NK-92 (cell line): ENCODE results near the gene PSPH.
"Not testable (repeated sequence)": the region's sequence is repeated elsewhere in the genome, so short reads cannot be mapped to it uniquely, and the experiment has no call there.

ENCODE experiments used
- DNase-seq: peaks from one replicate; lab custom pipeline; 2025; ENCODE audit not compliant: unreplicated experiment; lab: John Stamatoyannopoulos, UW

Gene PSPH

GRCh38 chr7:56063500-56063881 lies 12.2 kb upstream of the PSPH start:
- no peak for DNase-seq

GRCh38 chr7:56062382-56062781 lies 11.1 kb upstream of the PSPH start:
- DNase-seq, result no peak

GRCh38 chr7:56053993-56054392 lies 2.7 kb upstream of the PSPH start:
- DNase-seq, result no peak

DNA sequence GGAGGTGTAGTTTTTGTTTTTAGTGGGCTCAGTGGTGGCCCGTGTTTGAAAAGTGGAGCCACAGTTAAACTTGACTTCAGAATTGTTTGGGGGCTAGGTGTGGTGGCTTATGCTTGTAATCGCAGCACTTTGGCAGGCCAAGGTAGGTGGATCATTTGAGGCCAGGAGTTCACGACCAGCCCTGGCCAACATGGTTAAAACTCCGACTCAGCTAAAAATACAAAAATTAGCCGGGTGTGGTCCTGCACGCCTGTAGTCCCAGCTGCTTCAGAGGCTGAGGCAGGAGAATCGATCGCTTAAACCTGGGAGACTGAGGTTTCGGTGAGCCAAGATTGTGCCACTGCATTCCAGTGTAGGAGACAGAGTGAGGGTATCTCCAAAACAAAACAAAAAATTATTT lies 2.1 kb upstream of the PSPH start:
- no peak for DNase-seq

DNA sequence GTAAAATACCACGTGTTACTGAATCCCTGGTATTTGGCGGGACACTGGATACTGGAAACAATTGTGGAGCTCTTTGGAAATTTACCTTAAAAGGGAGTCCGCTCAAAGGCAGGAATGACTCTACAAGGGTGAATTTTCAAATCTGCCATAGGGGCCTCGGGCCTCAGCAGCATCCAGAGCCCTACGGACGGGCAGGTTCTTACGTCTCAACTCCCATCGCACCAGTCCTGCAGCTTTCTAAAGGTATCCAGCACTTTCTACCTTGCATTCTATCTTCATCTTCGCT lies 248 bp downstream of the PSPH start:
- no peak for DNase-seq

GRCh38 chr7:56048763-56049162 lies 2.5 kb downstream of the PSPH start:
- DNase-seq, result not testable (repeated sequence)

- DNase-seq, result no peak
Observed at GRCh38 chr7:56048245-56048644, 3.0 kb downstream of the PSPH start.

DNA sequence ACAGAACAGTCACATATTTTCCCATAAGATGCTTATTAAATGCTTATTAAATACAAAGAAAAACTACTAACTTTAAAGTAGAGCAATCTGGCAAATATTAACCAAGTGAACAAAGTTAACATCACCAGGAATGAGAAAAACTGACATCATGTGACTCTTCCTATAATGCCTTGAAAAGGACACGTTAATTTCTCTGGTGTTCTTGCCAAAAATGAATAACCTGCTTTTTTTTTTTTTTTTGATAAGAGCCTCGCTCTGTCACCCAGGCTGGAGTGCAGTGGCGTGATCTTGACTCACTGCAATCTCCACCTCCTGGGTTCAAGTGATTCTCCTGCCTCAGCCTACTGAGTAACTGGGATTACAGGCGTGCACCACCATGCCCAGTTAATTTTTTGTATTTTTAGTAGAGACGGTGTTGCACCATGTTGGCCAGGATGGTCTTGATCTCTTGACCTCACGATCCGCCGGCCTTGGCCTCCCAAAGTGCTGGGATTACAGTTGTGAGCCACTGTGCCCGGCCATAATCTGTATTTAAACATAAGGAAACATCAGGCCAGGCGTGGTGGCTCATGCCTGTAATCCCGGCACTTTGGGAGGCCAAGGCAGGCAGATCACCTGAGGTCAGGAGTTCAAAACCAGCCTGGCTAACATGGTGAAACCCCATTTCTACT lies 3.7 kb downstream of the PSPH start:
- not testable (repeated sequence) for DNase-seq

- no peak for DNase-seq
Observed at GRCh38 chr7:56046721-56047445, 4.4 kb downstream of the PSPH start.

DNA sequence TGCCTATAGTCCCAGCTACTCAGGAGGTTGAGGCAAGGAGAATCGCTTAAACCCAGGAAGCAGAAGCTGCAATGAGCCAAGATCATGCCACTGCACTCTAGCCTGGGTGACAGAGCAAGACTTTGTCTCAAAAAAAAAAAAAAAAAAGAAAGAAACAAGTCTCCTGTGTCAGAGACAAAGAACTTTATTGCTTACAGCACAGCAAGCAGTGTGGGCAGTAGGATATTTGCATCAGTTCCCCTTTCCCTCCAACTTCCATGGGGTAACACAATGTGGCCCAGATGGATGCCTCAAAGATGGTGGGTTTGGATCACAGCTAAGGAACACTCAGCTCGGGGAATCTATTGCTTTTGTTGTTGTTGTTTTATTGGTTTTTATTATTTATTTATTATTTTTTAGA lies 5.5 kb downstream of the PSPH start:
- DNase-seq, result not testable (repeated sequence)

- no peak for DNase-seq
Observed at GRCh38 chr7:56040730-56041129, 10.5 kb downstream of the PSPH start.

DNA sequence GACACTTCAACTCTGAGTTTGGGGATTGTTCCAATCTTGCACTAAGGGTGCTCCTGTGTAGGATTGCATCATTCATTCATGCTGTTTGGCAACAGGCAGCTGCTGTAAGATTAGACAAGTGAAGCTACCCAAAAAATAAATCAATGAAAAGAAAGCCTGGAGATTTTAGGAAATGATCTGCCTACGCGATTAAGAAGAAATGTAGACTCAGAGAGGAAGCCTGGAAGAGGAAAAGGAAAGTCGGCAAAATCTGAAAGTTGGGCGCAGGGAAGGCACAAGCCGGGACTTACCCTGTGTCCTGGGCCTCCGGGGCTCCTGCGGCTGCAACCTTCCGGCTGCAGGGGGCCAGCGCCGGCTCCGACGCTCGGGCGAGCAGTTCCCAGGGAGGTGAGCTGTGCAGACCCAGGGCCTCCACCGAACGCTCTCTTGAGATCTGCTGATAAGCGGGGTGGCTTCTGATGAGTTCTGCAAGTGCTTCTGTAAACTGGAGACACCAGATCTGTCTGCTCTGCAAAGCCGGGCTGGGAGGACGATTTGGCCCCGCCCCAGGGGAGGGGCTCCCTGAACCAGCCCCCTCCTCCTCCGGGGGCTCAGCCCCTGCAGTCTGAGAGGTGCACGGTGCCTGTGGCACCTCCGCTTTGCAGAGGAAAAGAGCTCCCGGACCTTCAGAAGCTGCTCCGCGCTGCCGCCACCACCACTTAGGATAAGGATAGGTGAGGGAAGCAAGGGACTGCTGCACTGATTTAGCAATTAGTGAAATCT lies 17.4 kb downstream of the PSPH start:
- DNase-seq, result no peak

GRCh38 chr7:56032578-56032977 lies 18.7 kb downstream of the PSPH start:
- DNase-seq, result not testable (repeated sequence)

DNA sequence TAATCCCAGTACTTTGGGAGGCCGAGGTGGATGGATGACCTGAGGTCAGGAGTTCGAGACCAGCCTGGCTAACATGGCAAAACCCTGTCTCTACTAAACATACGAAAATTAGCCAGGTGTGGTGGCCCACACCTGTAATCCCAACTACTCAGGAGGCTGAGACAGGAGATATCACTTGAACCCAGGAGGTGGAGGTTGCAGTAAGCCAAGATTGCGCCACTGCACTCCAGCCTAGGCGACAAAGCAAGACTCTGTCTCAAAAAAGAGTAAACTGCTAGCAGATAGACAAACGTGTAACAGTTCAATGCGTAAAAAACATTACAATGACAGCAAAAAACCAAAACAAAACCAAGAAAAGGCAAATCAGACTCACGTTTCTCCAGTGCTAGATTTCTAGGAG lies 19.7 kb downstream of the PSPH start:
- DNase-seq, result not testable (repeated sequence)

DNA sequence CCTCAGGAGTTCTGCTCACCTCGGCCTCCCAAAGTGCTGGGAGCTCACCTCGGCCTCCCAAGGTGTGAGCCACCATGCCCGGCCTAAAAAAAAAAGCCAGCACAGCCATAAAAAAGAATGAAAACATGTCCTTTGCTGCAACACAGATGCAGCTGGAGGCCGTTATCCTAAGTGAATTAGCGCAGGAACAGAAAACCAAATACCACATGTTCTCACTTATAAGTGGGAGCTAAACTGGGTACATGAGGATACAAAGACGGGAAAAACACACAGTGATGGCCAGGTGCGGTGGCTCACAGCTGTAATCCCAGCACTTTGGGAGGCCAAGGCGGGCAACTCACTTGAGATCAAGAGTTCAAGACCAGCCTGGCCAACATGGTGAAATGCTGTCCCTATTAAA lies 20.9 kb downstream of the PSPH start:
- DNase-seq, result no peak

GRCh38 chr7:56028942-56029630 lies 22.2 kb downstream of the PSPH start:
- DNase-seq, result no peak

DNA sequence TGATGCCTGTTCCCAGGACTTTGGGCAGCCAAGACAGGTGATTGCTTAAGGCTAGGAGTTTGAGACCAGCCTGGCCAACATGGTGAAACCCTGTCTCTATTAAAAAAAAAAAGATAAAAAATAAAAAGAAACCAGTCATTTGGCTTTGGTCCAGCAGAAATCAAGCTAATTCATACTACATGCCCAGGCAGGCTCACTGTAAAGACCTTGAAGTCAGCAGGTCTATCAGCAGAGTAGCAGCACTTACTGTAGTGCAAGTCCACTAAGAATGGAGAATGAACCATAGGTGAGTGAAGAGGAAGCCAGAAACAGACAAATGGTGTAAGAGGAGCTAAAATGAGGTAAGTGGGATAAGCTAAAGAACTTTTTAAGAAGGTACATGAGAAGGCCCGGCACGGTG lies 24.7 kb downstream of the PSPH start:
- no peak for DNase-seq

DNA sequence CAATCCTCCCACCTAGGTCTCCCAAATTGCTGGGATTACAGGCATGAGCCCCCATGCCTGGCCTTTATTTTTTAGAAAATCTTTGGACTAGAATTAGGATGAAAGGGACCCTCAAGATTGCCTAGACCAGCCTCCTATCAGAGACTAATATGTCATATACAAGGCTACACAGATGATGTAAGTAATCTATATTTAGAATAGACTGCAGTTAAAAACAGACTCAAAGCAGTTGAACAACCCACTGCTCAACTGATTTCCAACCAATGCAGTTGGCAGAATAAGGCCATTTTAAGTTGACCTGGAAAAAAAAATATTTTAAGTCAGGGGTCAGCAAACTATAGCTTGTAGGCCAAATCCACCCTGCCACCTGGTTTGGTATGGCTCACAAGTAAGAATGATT lies 27.7 kb downstream of the PSPH start:
- no peak for DNase-seq

DNA sequence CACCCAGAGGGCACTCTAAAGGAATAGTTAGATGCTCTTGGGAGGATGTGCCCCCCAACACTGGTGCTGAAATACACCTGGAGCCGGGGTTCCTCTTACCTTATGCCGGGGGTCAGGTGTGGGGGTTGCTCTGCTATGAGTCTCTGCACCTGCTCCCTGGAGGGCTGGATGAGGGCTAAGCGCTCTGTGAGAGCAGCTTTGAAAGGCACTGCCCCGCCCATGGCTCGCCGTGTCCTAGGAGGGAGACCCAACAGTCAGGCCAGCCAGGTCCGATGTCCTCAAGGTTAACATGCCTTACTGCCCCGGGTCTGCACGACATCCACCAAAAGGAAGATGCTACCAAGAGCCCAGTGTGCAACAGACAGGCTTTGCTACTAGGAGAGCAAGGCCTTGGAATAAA lies 31.7 kb downstream of the PSPH start:
- no peak for DNase-seq

DNA sequence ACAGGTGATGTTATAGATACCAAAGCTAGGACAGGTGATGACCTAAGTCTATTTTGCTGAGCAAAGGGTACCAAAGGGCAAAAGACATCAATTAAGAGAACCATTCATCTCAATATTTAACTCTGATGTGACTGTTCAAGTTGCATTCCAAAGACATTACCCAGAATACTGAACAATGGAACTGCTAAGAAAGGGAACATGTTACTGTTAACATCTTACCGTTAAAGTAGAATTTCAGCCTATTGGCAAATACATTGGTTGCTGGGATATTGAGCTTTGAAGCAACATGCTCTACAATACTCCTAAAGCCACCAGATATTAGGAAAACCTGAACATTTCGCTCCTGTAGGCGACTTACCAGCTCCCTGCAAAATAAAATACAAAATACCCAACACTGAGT lies 34.2 kb downstream of the PSPH start:
- DNase-seq, result not testable (repeated sequence)

DNA sequence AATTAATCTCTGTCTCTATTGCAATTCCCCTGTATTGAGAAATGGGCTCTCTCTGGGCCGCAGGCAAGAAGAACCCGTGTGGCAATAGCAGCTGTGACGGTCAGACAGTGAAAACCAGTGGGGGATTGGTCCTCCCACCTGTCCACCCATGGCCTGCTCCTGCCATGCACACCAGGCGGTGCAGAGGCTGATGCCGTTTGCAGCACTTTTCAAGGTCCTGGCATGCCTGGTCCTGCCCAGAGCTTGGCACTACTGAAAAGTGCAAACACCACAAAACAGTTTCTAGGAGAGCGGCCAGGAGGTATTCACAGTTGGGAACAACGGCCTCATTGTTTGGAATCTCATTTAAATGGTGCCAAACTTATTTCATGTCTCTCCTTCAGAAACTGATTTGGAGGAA lies 41.5 kb downstream of the PSPH start:
- no peak for DNase-seq

DNA sequence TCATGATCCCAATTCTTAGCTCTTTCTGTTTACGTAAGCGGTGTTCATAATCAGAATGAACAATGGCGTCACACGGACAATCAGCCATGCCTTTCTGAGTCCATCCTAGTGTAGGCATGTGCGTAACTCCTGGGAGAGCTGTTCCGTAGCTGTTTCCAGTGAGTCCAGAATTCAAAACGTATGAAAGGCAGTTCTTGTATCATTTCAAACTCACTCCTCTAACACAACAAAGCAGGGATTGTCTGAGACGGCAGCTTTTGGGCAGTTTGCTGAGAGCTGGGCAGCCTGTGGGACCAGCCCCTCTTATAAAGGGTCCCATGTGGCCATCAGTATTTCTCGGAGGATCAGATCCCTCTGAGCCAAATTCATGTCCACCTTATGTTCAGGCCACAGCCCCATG lies 43.4 kb downstream of the PSPH start:
- DNase-seq, result no peak
